Measurements from ENCODE around the gene REG4. TPM values are rescaled to one million over a fixed set of nuclear protein-coding genes. Genes with fewer than 3 reads are reported as not detected.

REG4 gene
- total RNA-seq, 1 experiment from 2014 or later, result not detected

DNA sequence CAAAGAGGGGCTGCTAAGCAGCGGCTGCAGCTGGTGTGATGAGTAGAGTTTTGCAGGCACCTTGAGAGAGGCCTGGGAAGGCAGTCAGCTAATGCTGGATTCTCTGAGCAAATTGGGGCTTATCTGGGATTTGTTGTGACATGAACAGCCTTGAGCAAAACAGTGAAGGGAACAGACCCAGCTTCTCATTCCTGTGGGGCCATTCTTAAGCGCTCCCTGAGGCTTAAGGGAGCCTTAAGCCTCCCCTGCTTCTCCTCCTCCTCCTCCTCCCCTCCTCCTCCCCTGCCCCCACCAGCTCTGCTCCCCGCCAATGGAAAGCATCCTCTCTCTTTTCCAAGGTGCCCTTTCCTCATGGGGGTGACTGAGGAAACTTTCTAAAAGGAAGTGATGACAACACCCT lies 63.8 kb downstream of the REG4 start:
- ChIA-PET POLR2A (no interaction called here), RAD21 (ENCODE audit: low non-redundant PET in 1 of 2, low total read pairs in 2 of 2, uncharacterized antibody in 2 of 2, unreplicated experiment in 2 of 2) (no interaction called here), CTCF (no interaction called here)
- no peak overlapping the region for H3K9ac ChIP-seq (ENCODE audit: low read length)
- intact Hi-C loops (cut with micrococcal nuclease), result no loop called here
- no peaks in the 10 kb centered on the region; a peak in 1 of 4 replicates for H3K36me3 ChIP-seq (ENCODE audit: control insufficient read depth in 1 of 2, insufficient read depth in 2 of 2, low read length in 2 of 2)
- H3K4me1 ChIP-seq (ENCODE audit: control insufficient read depth in 1 of 2, insufficient read depth in 2 of 2, low read length in 2 of 2), result no peaks in the 10 kb centered on the region
- no peak overlapping the region for H2AFZ ChIP-seq (ENCODE audit: low read depth, low read length, poor library complexity, severe bottlenecking)
- DNase-seq (ENCODE audit: low read depth, low spot score), result no peak
- no peaks in the 10 kb centered on the region for H3K9me2 ChIP-seq (ENCODE audit: insufficient read depth)
- H3K4me3 ChIP-seq (replicated peaks in 1 of 2; ENCODE audit: low read depth in 1 of 2, low read length in 2 of 2), result no peak overlapping the region
- H4K20me1 ChIP-seq (ENCODE audit: insufficient read depth), result no peaks in the 10 kb centered on the region
- H3K79me2 ChIP-seq (ENCODE audit: insufficient read depth, low read length), result no peaks in the 10 kb centered on the region
- no peaks in the 10 kb centered on the region for H3K9me3 ChIP-seq (ENCODE audit: control insufficient read depth in 1 of 2, insufficient read depth in 1 of 2, low read depth in 1 of 2, low read length in 2 of 2)
- no TSS peak for BruUV-seq (replicated peaks)
- no peak for ATAC-seq
- TF ChIP-seq FOSL1 (IDR thresholded peaks at IDR 0.05; ENCODE audit: low read depth), result no peak
- TF ChIP-seq TCF7L2 (IDR thresholded peaks at IDR 0.05; ENCODE audit: borderline replicate concordance, extremely low read depth, insufficient read depth, insufficient read length), result no peak
- no peak for TF ChIP-seq RAD21 (IDR thresholded peaks at IDR 0.05; ENCODE audit: low read depth)
- TF ChIP-seq EGR1 (IDR thresholded peaks at IDR 0.05; ENCODE audit: low read depth), result no peak
- TF ChIP-seq ZNF274 (IDR thresholded peaks at IDR 0.05; ENCODE audit: low read depth, low read length), result no peak
- no peak for TF ChIP-seq SRF (IDR thresholded peaks at IDR 0.05; ENCODE audit: low read depth)
- no peak for TF ChIP-seq JUND (IDR thresholded peaks at IDR 0.05)
- TF ChIP-seq SIN3A (IDR thresholded peaks at IDR 0.05; ENCODE audit: low read depth), result no peak
- H3K27me3 ChIP-seq (ENCODE audit: insufficient read depth, low read length), result no peaks in the 10 kb centered on the region
- H3K27ac ChIP-seq (ENCODE audit: low read depth, low read length), result no peak overlapping the region
- H3K4me2 ChIP-seq (ENCODE audit: low read length), result no peak overlapping the region

DNA sequence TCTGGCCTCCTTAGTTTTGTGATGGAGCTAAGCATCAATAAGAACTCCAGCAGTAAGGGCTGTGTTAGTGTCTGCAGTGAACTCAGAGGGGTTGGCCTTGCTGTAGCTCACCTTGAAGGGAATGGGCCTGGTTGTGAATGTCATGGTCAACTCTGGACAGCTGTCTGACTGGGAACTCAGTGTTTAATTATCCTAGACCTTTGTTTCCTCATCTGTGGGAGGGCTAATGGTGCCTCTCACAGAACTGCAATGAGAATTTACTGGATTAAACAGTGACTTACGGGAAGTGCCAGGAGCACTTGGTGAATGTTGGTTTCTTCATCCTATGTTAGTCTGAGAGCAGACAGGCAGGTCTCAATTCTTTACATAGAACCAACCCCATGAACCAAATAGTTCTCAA lies 66.2 kb downstream of the REG4 start:
- Histone ChIP-seq H3K9ac (ENCODE audit: low read length) (no peak overlapping the region), H3K4me1 (ENCODE audit: control insufficient read depth in 1 of 2, insufficient read depth in 2 of 2, low read length in 2 of 2) (no peaks in the 10 kb centered on the region), H3K79me2 (ENCODE audit: insufficient read depth, low read length) (no peaks in the 10 kb centered on the region), H2AFZ (ENCODE audit: low read depth, low read length, poor library complexity, severe bottlenecking) (no peak overlapping the region), H3K36me3 (ENCODE audit: control insufficient read depth in 1 of 2, insufficient read depth in 2 of 2, low read length in 2 of 2) (no peaks in the 10 kb centered on the region; a peak in 1 of 4 replicates), H3K4me2 (ENCODE audit: low read length) (no peak overlapping the region), H3K27ac (ENCODE audit: low read depth, low read length) (no peak overlapping the region), H3K27me3 (ENCODE audit: insufficient read depth, low read length) (no peaks in the 10 kb centered on the region), H3K9me2 (ENCODE audit: insufficient read depth) (no peaks in the 10 kb centered on the region), H4K20me1 (ENCODE audit: insufficient read depth) (no peaks in the 10 kb centered on the region), H3K9me3 (ENCODE audit: control insufficient read depth in 1 of 2, insufficient read depth in 1 of 2, low read depth in 1 of 2, low read length in 2 of 2) (no peaks in the 10 kb centered on the region), H3K4me3 (replicated peaks in 1 of 2; ENCODE audit: low read depth in 1 of 2, low read length in 2 of 2) (no peak overlapping the region)
- ATAC-seq (no peak), DNase-seq (ENCODE audit: low read depth, low spot score) (no peak)
- TF ChIP-seq SP1 (IDR thresholded peaks at IDR 0.05; ENCODE audit: low read depth) (no peak), RAD21 (IDR thresholded peaks at IDR 0.05; ENCODE audit: low read depth) (no peak), SRF (IDR thresholded peaks at IDR 0.05; ENCODE audit: low read depth) (no peak), EZH2 (IDR thresholded peaks at IDR 0.05) (no peak), POLR2AphosphoS5 (IDR thresholded peaks at IDR 0.05; ENCODE audit: low read depth, low read length) (no peak), CEBPB (IDR thresholded peaks at IDR 0.05; ENCODE audit: low read depth) (no peak), JUND (IDR thresholded peaks at IDR 0.05) (no peak), CBX3 (IDR thresholded peaks at IDR 0.05; ENCODE audit: low read depth) (no peak), POLR2A (IDR thresholded peaks at IDR 0.05; ENCODE audit: borderline replicate concordance, extremely low read depth, insufficient read depth, insufficient read length) (no peak)
- TF ChIP-seq, protein P1, sequence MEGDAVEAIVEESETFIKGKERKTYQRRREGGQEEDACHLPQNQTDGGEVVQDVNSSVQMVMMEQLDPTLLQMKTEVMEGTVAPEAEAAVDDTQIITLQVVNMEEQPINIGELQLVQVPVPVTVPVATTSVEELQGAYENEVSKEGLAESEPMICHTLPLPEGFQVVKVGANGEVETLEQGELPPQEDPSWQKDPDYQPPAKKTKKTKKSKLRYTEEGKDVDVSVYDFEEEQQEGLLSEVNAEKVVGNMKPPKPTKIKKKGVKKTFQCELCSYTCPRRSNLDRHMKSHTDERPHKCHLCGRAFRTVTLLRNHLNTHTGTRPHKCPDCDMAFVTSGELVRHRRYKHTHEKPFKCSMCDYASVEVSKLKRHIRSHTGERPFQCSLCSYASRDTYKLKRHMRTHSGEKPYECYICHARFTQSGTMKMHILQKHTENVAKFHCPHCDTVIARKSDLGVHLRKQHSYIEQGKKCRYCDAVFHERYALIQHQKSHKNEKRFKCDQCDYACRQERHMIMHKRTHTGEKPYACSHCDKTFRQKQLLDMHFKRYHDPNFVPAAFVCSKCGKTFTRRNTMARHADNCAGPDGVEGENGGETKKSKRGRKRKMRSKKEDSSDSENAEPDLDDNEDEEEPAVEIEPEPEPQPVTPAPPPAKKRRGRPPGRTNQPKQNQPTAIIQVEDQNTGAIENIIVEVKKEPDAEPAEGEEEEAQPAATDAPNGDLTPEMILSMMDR (IDR thresholded peaks at IDR 0.05 in 2 of 3, conservative IDR thresholded peaks at IDR 0.05 in 1 of 3; ENCODE audit: borderline replicate concordance in 1 of 3, insufficient read depth in 1 of 3, low read depth in 2 of 3, low read length in 2 of 3), result no peak
- TF ChIP-seq, protein P2, sequence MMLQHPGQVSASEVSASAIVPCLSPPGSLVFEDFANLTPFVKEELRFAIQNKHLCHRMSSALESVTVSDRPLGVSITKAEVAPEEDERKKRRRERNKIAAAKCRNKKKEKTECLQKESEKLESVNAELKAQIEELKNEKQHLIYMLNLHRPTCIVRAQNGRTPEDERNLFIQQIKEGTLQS (IDR thresholded peaks at IDR 0.05), result no peak
- TF ChIP-seq, protein P3, sequence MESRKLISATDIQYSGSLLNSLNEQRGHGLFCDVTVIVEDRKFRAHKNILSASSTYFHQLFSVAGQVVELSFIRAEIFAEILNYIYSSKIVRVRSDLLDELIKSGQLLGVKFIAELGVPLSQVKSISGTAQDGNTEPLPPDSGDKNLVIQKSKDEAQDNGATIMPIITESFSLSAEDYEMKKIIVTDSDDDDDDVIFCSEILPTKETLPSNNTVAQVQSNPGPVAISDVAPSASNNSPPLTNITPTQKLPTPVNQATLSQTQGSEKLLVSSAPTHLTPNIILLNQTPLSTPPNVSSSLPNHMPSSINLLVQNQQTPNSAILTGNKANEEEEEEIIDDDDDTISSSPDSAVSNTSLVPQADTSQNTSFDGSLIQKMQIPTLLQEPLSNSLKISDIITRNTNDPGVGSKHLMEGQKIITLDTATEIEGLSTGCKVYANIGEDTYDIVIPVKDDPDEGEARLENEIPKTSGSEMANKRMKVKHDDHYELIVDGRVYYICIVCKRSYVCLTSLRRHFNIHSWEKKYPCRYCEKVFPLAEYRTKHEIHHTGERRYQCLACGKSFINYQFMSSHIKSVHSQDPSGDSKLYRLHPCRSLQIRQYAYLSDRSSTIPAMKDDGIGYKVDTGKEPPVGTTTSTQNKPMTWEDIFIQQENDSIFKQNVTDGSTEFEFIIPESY (IDR thresholded peaks at IDR 0.05; ENCODE audit: extremely low read depth, insufficient replicate concordance, low read length), result no peak
- ChIA-PET CTCF (interaction anchor here (1.0 kb wide), 1 partner anchor 63 kb away, joined by 3 read pairs; no protein-coding TSS in a partner anchor), RAD21 (ENCODE audit: low non-redundant PET in 1 of 2, low total read pairs in 2 of 2, uncharacterized antibody in 2 of 2, unreplicated experiment in 2 of 2) (no interaction called here), POLR2A (no interaction called here)
- BruUV-seq (replicated peaks), result no TSS peak
- intact Hi-C loops (cut with micrococcal nuclease), result no loop called here

All from HCT116 (cell line).